Astrocyte (in vitro differentiated cells and primary cell): ENCODE measurements around the gene DPM3.

ENCODE experiments used
- CTCF ChIP-seq: IDR thresholded peaks from 2 replicates; pipeline ENCODE4 v1.5.1; 2011; ENCODE audit warnings: low read depth, mild to moderate bottlenecking, inconsistent platforms, low read length, moderate library complexity; ENCODE audit not compliant: insufficient read depth
- EZH2 ChIP-seq: IDR thresholded peaks from 2 replicates; pipeline ENCODE4 v1.6.1; 2012; ENCODE audit warnings: mild to moderate bottlenecking, low read length, inconsistent platforms; ENCODE audit not compliant: insufficient read depth

- TF ChIP-seq CTCF (no peak), EZH2 (no peak)
These were observed 13.0 kb downstream of the DPM3 start, which contains the start of gene EFNA1 for GRCh38 chr1:155127105-155127966.
